ENCODE results near the gene OGFOD1. TPM values are rescaled to one million over a fixed set of nuclear protein-coding genes. Genes with fewer than 3 reads are reported as not detected.

The OGFOD1 gene
- total RNA-seq, 6 experiments from 2014 or later = 12.2 to 32.0 (median 17.4) TPM

- H3K4me3 ChIP-seq = no peak overlapping the region
- H3K27me3 ChIP-seq = no peaks in the 10 kb centered on the region
- DNase-seq = no peak
- intact Hi-C loops (cut with DNase I) = no loop called here
- WGBS (ENCODE audit: insufficient coverage, low coverage, low lambda C conversion rate, missing lambda C conversion rate) = 89% methylated on average over 2 of the region's 2 CpGs
- H3K4me1 ChIP-seq = no peaks in the 10 kb centered on the region
- H3K36me3 ChIP-seq = peaks cover 0 to 60% (median 21%) of the 10 kb centered on the region in 4 donors
- ATAC-seq = peak in 2 of 4 donors; percentile 44 to 75
- TF ChIP-seq CTCF (IDR thresholded peaks at IDR 0.05) (no peak), POLR2A (IDR thresholded peaks at IDR 0.05) (no peak)
- H3K27ac ChIP-seq = no peak overlapping the region
- no peaks in the 10 kb centered on the region for H3K9me3 ChIP-seq
Measured at GRCh38 chr16:56477096-56477878, 25.9 kb downstream of the OGFOD1 start.

GRCh38 chr16:56478281-56479049 is 27.1 kb downstream of the OGFOD1 start:
- DNase-seq (no peak), ATAC-seq (no peak)
- no peaks in the 10 kb centered on the region for H3K27me3 ChIP-seq
- WGBS (ENCODE audit: insufficient coverage, low coverage, low lambda C conversion rate, missing lambda C conversion rate) = 81% methylated on average over 2 of the region's 2 CpGs
- H3K4me3 ChIP-seq = no peak overlapping the region
- TF ChIP-seq CTCF (IDR thresholded peaks at IDR 0.05) (no peak), POLR2A (IDR thresholded peaks at IDR 0.05) (no peak)
- no peaks in the 10 kb centered on the region for H3K4me1 ChIP-seq
- no peaks in the 10 kb centered on the region for H3K9me3 ChIP-seq
- H3K27ac ChIP-seq = no peak overlapping the region
- peaks cover 0 to 48% (median 19%) of the 10 kb centered on the region in 4 donors for H3K36me3 ChIP-seq
- intact Hi-C loops (cut with DNase I) = no loop called here

- Histone ChIP-seq H3K4me1 (no peaks in the 10 kb centered on the region), H3K27me3 (no peaks in the 10 kb centered on the region), H3K4me3 (no peak overlapping the region), H3K27ac (no peak overlapping the region), H3K36me3 (peaks cover 0 to 38% (median 19%) of the 10 kb centered on the region in 4 donors), H3K9me3 (no peaks in the 10 kb centered on the region)
- TF ChIP-seq CTCF (IDR thresholded peaks at IDR 0.05) = no peak
- TF ChIP-seq POLR2A (IDR thresholded peaks at IDR 0.05) = no peak
- 100% methylated on average over 1 of the region's 2 CpGs for WGBS (ENCODE audit: insufficient coverage, low coverage, low lambda C conversion rate, missing lambda C conversion rate)
- intact Hi-C loops (cut with DNase I) = no loop called here
- DNase-seq (no peak), ATAC-seq (no peak)
Measured at GRCh38 chr16:56479469-56479868, 28.1 kb downstream of the OGFOD1 start.

- intact Hi-C loops (cut with DNase I) = no loop called here
- Histone ChIP-seq H3K27me3 (no peaks in the 10 kb centered on the region), H3K36me3 (peaks cover 0 to 23% (median 10%) of the 10 kb centered on the region in 4 donors), H3K9me3 (no peaks in the 10 kb centered on the region), H3K4me3 (no peak overlapping the region), H3K4me1 (no peaks in the 10 kb centered on the region), H3K27ac (no peak overlapping the region)
- WGBS (ENCODE audit: insufficient coverage, low coverage, low lambda C conversion rate, missing lambda C conversion rate) = 71% methylated on average over 6 of the region's 7 CpGs
- TF ChIP-seq CTCF (IDR thresholded peaks at IDR 0.05) = no peak
- TF ChIP-seq POLR2A (IDR thresholded peaks at IDR 0.05) = no peak
- ATAC-seq = no peak
- no peak for DNase-seq
Measured at GRCh38 chr16:56480776-56481467, 29.6 kb downstream of the OGFOD1 start.

All from right lobe of liver (tissue), 6 donors.